WTC11 (cell line): ENCODE results near the gene C19orf47. TPM values are rescaled to one million over a fixed set of nuclear protein-coding genes. Genes with fewer than 3 reads are reported as not detected.

Source experiments
- ATAC-seq: fragments of 200-7000 bp; cut with Tn5 transposase; 2 replicates; pipeline ENCODE4 v1.10.0; 2021; ENCODE audit warnings: mild to moderate bottlenecking, moderate library complexity
- CTCF ChIA-PET: fragments of 300-600 bp; sonication (Branson Sonifier 250); formaldehyde crosslinking; loops from one replicate; lab custom pipeline; 2021; ENCODE audit warnings: antibody characterized with exemption; lab: Charles Lee
- POLR2A ChIA-PET: fragments of 350-600 bp; sonication (Branson Sonifier 250); formaldehyde crosslinking; loops from one replicate; lab custom pipeline; 2021; ENCODE audit warnings: antibody characterized with exemption; lab: Charles Lee
- DNase-seq: peaks from one replicate; pipeline ENCODE4 v3.0.0; 2021; ENCODE audit warnings: low spot score
- H3K27ac Mint-ChIP-seq: 2 replicates; pipeline ENCODE4 v1.8.0; 2021; ENCODE audit warnings: mixed read lengths
- H3K27me3 Mint-ChIP-seq: 2 replicates; pipeline ENCODE4 v1.8.0; 2021; ENCODE audit warnings: low read depth, mild to moderate bottlenecking, moderate library complexity, mixed read lengths
- H3K36me3 Mint-ChIP-seq: 2 replicates; pipeline ENCODE4 v1.8.0; 2021; ENCODE audit warnings: mixed read lengths
- H3K4me1 Mint-ChIP-seq: 2 replicates; pipeline ENCODE4 v1.8.0; 2022; ENCODE audit warnings: mixed read lengths
- H3K4me3 Mint-ChIP-seq: 2 replicates; pipeline ENCODE4 v1.8.0; 2021; ENCODE audit warnings: mild to moderate bottlenecking, moderate library complexity, mixed read lengths
- H3K9me3 Mint-ChIP-seq: 2 replicates; pipeline ENCODE4 v1.8.0; 2021; ENCODE audit warnings: mixed read lengths
- CREM ChIP-seq: sonication (generic); formaldehyde crosslinking; IDR thresholded peaks from 2 replicates; pipeline ENCODE4 v1.8.1; 2022; ENCODE audit warnings: mild to moderate bottlenecking, missing genetic modification reagents, moderate library complexity
- EMX1 ChIP-seq: fragments of 250-450 bp; sonication (Bioruptor Pico); IDR thresholded peaks from 2 replicates; pipeline ENCODE4 v1.8.0; 2021; ENCODE audit warnings: mild to moderate bottlenecking
- HMGA2 ChIP-seq: fragments of 250-450 bp; sonication (Bioruptor Pico); IDR thresholded peaks from 2 replicates; pipeline ENCODE4 v1.4.0; 2021; ENCODE audit warnings: mild to moderate bottlenecking, moderate library complexity
- IRF2 ChIP-seq: sonication (generic); formaldehyde crosslinking; IDR thresholded peaks from 2 replicates; pipeline ENCODE4 v1.8.0; 2022; ENCODE audit warnings: low read depth, missing genetic modification reagents, borderline replicate concordance
- KAT7 ChIP-seq: sonication (generic); formaldehyde crosslinking; IDR thresholded peaks from 2 replicates; pipeline ENCODE4 v1.8.1; 2023; ENCODE audit warnings: missing genetic modification reagents, mild to moderate bottlenecking, borderline replicate concordance
- MXD4 ChIP-seq: fragments of 250-450 bp; sonication (Bioruptor Pico); IDR thresholded peaks from 2 replicates; pipeline ENCODE4 v1.8.0; 2021; ENCODE audit warnings: mild to moderate bottlenecking, moderate library complexity, borderline replicate concordance
- NR3C1 ChIP-seq: sonication (generic); formaldehyde crosslinking; conservative IDR thresholded peaks from 2 replicates; pipeline ENCODE4 v1.8.1; 2023; ENCODE audit warnings: low read depth, mild to moderate bottlenecking, missing genetic modification reagents
- RELA ChIP-seq: sonication (generic); formaldehyde crosslinking; IDR thresholded peaks from 2 replicates; pipeline ENCODE4 v1.8.1; 2022; ENCODE audit warnings: missing genetic modification reagents, mild to moderate bottlenecking, borderline replicate concordance
- SMAD3 ChIP-seq: sonication (generic); formaldehyde crosslinking; IDR thresholded peaks from 2 replicates; pipeline ENCODE4 v1.8.0; 2022; ENCODE audit warnings: missing genetic modification reagents, mild to moderate bottlenecking, borderline replicate concordance
- SMAD4 ChIP-seq: sonication (generic); formaldehyde crosslinking; IDR thresholded peaks from 2 replicates; pipeline ENCODE4 v1.8.0; 2022; ENCODE audit warnings: mild to moderate bottlenecking, missing genetic modification reagents
- ZBTB21 ChIP-seq: sonication (generic); formaldehyde crosslinking; IDR thresholded peaks from 2 replicates; pipeline ENCODE4 v1.8.1; 2023; ENCODE audit warnings: mild to moderate bottlenecking, missing genetic modification reagents, borderline replicate concordance
- ZNF232 ChIP-seq: sonication (generic); formaldehyde crosslinking; IDR thresholded peaks from 2 replicates; pipeline ENCODE4 v1.8.0; 2022; ENCODE audit warnings: mild to moderate bottlenecking, missing genetic modification reagents
- ZNF263 ChIP-seq: sonication (generic); formaldehyde crosslinking; IDR thresholded peaks from 2 replicates; pipeline ENCODE4 v1.8.1; 2022; ENCODE audit warnings: low read depth, mild to moderate bottlenecking, moderate library complexity, missing genetic modification reagents
- ZNF317 ChIP-seq: sonication (generic); formaldehyde crosslinking; IDR thresholded peaks from 2 replicates; pipeline ENCODE4 v1.8.1; 2023; ENCODE audit warnings: low read depth, mild to moderate bottlenecking, moderate library complexity, missing genetic modification reagents, borderline replicate concordance
- ZNF396 ChIP-seq: fragments of 250-450 bp; sonication (Bioruptor Pico); IDR thresholded peaks from 2 replicates; pipeline ENCODE4 v1.8.0; 2021; ENCODE audit warnings: mild to moderate bottlenecking, moderate library complexity, borderline replicate concordance
- total RNA-seq: library from RNA; stranded (reverse); gene quantifications from 3 replicates; pipeline ENCODE4 v1.2.3, GENCODE V29; 2021
- TF ChIP-seq, protein P1 (sequence below): fragments of 250-450 bp; sonication (Bioruptor Pico); conservative IDR thresholded peaks from 2 replicates; pipeline ENCODE4 v1.9.0; 2021; ENCODE audit warnings: mild to moderate bottlenecking
- TF ChIP-seq, protein P2 (sequence below): fragments of 250-450 bp; sonication (Bioruptor Pico); IDR thresholded peaks from 2 replicates; pipeline ENCODE4 v1.9.0; 2021; ENCODE audit warnings: mild to moderate bottlenecking
- TF ChIP-seq, protein P3 (sequence below): sonication (generic); formaldehyde crosslinking; IDR thresholded peaks from 2 replicates; pipeline ENCODE4 v1.8.1; 2023; ENCODE audit warnings: mild to moderate bottlenecking, missing genetic modification reagents
- TF ChIP-seq, protein P4 (sequence below): sonication (generic); formaldehyde crosslinking; IDR thresholded peaks from 2 replicates; pipeline ENCODE4 v1.8.0; 2022; ENCODE audit warnings: mild to moderate bottlenecking, missing genetic modification reagents
- TF ChIP-seq, protein P5 (sequence below): sonication (generic); formaldehyde crosslinking; IDR thresholded peaks from 2 replicates; pipeline ENCODE4 v1.8.1; 2023; ENCODE audit warnings: mild to moderate bottlenecking, missing genetic modification reagents
- TF ChIP-seq, protein P6 (sequence below): sonication (generic); formaldehyde crosslinking; IDR thresholded peaks from 2 replicates; pipeline ENCODE4 v1.8.1; 2023; ENCODE audit warnings: mild to moderate bottlenecking, missing genetic modification reagents, borderline replicate concordance

C19orf47 gene
- total RNA-seq, 1 experiment from 2014 or later, result 15.6 TPM

DNA sequence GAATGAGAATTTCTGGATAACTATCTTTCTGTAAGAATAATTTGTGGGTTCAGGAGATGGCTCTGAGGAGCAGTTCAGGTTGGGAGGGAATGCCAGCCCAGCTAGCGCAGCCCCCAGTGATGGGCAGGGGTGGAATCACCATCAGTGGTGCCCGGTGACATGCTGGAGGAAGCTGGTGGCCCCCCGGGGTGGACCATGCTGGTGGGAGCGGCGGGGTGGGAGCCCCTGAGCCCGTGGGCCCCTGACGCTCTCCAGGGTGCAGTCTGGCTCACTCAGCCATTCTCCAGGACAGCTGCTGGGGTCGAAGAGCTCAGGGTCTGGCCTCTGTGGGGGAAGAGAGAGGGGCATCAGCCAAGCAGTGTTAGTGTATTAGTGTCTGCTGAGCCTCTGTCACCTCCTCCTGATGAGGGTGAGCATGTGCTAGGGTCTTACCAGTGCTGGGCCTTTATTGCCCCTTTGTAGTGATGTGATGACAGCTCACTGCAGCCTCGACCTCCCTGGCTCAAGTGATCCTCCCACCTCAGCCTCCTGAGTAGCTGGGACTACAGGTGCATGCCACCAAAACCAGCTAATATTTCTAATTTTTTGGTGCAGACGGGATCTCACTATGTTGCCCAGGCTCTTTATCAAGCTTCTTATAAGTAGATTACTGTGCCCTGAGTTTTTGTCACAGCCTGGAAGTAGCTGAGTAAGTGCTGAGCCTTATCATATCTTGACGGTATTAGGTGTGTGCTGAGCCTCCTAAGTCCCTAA, 31.4 kb upstream of the C19orf47 start:
- no peaks in the 10 kb centered on the region for H3K9me3 Mint-ChIP-seq
- no peak overlapping the region for H3K4me3 Mint-ChIP-seq
- 0 out of 2 replicates have a peak, but pooled peaks cover 4% of the 10 kb centered on the region for H3K4me1 Mint-ChIP-seq
- CTCF ChIA-PET, result interaction anchor here (0.5 to 3.3 kb wide), 4 partner anchors 8 to 518 kb away, joined by 3 to 28 read pairs (median 12); no protein-coding TSS in a partner anchor
- DNase-seq, result no peak
- POLR2A ChIA-PET, result no interaction called here
- ATAC-seq, result no peak
- H3K27ac Mint-ChIP-seq, result no peak overlapping the region; the same call in 1 of the 2 replicates
- H3K27me3 Mint-ChIP-seq, result no peaks in the 10 kb centered on the region
- no peak for TF ChIP-seq ZBTB21 (CRISPR knock-in tag)
- TF ChIP-seq, protein P1, sequence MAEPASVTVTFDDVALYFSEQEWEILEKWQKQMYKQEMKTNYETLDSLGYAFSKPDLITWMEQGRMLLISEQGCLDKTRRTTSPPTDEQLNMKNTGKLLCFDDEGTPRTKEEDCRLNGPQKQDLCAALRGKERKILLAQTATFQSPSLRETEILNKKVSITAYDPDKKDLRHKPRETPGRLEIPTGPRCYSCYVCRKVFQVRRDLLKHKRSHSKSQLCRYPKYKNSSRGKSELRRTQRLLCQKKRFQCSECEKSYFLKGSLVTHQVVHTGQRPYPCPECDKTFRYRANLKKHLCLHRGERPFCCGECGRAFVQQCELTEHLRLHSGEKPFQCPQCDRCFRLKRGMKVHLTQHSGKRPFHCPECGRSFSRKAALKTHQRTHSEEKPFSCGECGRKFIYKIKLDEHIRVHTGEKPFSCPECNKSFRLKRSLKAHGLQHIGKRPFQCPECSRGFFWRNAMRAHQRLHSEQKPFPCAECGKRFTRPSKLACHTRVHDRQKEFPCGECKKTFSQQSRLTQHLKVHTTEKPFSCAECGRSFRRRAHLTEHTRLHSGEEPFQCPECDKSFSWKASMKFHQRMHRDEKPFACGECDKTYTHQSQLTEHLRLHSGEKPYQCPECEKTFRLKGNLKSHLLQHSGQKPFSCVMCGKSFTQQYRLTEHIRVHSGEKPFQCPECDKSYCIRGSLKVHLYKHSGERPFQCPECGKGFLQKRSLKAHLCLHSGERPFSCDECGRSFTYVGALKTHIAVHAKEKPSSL (CRISPR knock-in tag), result no peak
- TF ChIP-seq, protein P2, sequence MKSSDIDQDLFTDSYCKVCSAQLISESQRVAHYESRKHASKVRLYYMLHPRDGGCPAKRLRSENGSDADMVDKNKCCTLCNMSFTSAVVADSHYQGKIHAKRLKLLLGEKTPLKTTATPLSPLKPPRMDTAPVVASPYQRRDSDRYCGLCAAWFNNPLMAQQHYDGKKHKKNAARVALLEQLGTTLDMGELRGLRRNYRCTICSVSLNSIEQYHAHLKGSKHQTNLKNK (CRISPR knock-in tag), result no peak
- no peak for TF ChIP-seq CREM
- no peak for TF ChIP-seq ZNF263 (CRISPR knock-in tag)
- TF ChIP-seq RELA, result no peak
- TF ChIP-seq MXD4 (CRISPR knock-in tag), result no peak
- TF ChIP-seq, protein P3, sequence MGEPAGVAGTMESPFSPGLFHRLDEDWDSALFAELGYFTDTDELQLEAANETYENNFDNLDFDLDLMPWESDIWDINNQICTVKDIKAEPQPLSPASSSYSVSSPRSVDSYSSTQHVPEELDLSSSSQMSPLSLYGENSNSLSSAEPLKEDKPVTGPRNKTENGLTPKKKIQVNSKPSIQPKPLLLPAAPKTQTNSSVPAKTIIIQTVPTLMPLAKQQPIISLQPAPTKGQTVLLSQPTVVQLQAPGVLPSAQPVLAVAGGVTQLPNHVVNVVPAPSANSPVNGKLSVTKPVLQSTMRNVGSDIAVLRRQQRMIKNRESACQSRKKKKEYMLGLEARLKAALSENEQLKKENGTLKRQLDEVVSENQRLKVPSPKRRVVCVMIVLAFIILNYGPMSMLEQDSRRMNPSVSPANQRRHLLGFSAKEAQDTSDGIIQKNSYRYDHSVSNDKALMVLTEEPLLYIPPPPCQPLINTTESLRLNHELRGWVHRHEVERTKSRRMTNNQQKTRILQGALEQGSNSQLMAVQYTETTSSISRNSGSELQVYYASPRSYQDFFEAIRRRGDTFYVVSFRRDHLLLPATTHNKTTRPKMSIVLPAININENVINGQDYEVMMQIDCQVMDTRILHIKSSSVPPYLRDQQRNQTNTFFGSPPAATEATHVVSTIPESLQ (CRISPR knock-in tag), result no peak
- no peak for TF ChIP-seq SMAD4 (CRISPR knock-in tag)
- no peak for TF ChIP-seq NR3C1
- TF ChIP-seq ZNF396 (CRISPR knock-in tag), result no peak
- H3K36me3 Mint-ChIP-seq, result peaks cover 5% of the 10 kb centered on the region; the same call in 1 of the 2 replicates

DNA sequence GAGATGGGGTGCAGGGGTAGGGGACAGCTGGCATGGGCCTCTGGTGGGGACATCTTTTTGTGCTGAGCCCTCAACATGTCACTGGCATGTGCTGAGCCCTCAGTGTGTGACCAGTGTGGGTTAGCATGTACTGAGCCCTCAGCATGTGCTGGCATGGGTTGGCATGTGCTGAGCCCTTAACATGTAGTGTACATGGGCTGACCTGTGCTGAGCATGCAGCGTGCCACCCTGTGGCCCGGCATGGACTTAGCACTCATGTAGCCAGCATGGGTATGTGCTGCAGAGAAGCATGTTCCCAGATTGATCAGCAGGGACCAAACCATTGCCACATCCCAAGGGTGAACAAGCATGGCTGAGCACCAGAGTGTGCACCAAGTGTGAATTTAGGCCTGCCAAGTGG, 30.3 kb upstream of the C19orf47 start:
- Mint-ChIP-seq H3K9me3 (no peaks in the 10 kb centered on the region), H3K27me3 (no peaks in the 10 kb centered on the region), H3K27ac (no peak overlapping the region), H3K4me1 (no peaks in the 10 kb centered on the region), H3K4me3 (no peak overlapping the region), H3K36me3 (peaks cover 15% of the 10 kb centered on the region)
- ChIA-PET CTCF (no interaction called here), POLR2A (no interaction called here)
- ATAC-seq, result no peak
- DNase-seq, result no peak
- no peak for TF ChIP-seq ZNF232 (CRISPR knock-in tag)
- TF ChIP-seq RELA, result no peak
- TF ChIP-seq KAT7, result no peak
- TF ChIP-seq IRF2 (CRISPR knock-in tag), result no peak
- TF ChIP-seq ZNF317 (CRISPR knock-in tag), result no peak
- TF ChIP-seq, protein P4, sequence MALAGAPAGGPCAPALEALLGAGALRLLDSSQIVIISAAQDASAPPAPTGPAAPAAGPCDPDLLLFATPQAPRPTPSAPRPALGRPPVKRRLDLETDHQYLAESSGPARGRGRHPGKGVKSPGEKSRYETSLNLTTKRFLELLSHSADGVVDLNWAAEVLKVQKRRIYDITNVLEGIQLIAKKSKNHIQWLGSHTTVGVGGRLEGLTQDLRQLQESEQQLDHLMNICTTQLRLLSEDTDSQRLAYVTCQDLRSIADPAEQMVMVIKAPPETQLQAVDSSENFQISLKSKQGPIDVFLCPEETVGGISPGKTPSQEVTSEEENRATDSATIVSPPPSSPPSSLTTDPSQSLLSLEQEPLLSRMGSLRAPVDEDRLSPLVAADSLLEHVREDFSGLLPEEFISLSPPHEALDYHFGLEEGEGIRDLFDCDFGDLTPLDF (CRISPR knock-in tag), result no peak
- no peak for TF ChIP-seq HMGA2
- TF ChIP-seq SMAD3 (CRISPR knock-in tag), result no peak
- TF ChIP-seq CREM, result no peak
- TF ChIP-seq, protein P5, sequence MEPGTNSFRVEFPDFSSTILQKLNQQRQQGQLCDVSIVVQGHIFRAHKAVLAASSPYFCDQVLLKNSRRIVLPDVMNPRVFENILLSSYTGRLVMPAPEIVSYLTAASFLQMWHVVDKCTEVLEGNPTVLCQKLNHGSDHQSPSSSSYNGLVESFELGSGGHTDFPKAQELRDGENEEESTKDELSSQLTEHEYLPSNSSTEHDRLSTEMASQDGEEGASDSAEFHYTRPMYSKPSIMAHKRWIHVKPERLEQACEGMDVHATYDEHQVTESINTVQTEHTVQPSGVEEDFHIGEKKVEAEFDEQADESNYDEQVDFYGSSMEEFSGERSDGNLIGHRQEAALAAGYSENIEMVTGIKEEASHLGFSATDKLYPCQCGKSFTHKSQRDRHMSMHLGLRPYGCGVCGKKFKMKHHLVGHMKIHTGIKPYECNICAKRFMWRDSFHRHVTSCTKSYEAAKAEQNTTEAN, result no peak
- TF ChIP-seq EMX1 (CRISPR knock-in tag), result no peak
- TF ChIP-seq, protein P6, sequence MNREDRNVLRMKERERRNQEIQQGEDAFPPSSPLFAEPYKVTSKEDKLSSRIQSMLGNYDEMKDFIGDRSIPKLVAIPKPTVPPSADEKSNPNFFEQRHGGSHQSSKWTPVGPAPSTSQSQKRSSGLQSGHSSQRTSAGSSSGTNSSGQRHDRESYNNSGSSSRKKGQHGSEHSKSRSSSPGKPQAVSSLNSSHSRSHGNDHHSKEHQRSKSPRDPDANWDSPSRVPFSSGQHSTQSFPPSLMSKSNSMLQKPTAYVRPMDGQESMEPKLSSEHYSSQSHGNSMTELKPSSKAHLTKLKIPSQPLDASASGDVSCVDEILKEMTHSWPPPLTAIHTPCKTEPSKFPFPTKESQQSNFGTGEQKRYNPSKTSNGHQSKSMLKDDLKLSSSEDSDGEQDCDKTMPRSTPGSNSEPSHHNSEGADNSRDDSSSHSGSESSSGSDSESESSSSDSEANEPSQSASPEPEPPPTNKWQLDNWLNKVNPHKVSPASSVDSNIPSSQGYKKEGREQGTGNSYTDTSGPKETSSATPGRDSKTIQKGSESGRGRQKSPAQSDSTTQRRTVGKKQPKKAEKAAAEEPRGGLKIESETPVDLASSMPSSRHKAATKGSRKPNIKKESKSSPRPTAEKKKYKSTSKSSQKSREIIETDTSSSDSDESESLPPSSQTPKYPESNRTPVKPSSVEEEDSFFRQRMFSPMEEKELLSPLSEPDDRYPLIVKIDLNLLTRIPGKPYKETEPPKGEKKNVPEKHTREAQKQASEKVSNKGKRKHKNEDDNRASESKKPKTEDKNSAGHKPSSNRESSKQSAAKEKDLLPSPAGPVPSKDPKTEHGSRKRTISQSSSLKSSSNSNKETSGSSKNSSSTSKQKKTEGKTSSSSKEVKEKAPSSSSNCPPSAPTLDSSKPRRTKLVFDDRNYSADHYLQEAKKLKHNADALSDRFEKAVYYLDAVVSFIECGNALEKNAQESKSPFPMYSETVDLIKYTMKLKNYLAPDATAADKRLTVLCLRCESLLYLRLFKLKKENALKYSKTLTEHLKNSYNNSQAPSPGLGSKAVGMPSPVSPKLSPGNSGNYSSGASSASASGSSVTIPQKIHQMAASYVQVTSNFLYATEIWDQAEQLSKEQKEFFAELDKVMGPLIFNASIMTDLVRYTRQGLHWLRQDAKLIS (CRISPR knock-in tag), result no peak
